Keratinocyte (primary cell): ENCODE results near the gene BTRC. TPM values are rescaled to one million over a fixed set of nuclear protein-coding genes. Genes with fewer than 3 reads are reported as not detected.

Source experiments
- DNase-seq: peaks from one replicate; pipeline ENCODE4 v3.0.0-alpha.2; 2011; ENCODE audit warnings: low read depth, missing footprints, low spot score
- FAIRE-seq: peaks from 2 replicates; lab custom pipeline; 2011; peaks lifted over from hg19 to GRCh38; lab: Jason Lieb, UNC
- H2AFZ ChIP-seq: 2 replicates; pipeline ENCODE4 v1.6.0; 2012; ENCODE audit warnings: low read length, control low read depth, inconsistent platforms; ENCODE audit not compliant: control insufficient read depth
- H3K27ac ChIP-seq: 2 replicates; pipeline ENCODE4 v1.5.1; 2011; ENCODE audit warnings: low read length; ENCODE audit not compliant: control insufficient read depth, insufficient read depth
- H3K27me3 ChIP-seq: 3 replicates; pipeline ENCODE4 v1.6.0; 2011; ENCODE audit warnings: low read length; ENCODE audit not compliant: control insufficient read depth, insufficient read depth; ENCODE audit errors: extremely low read depth
- H3K36me3 ChIP-seq, 2 experiments: 2 replicates in 1 of 2; 3 replicates in 1 of 2; pipeline ENCODE4 v1.5.1; 2011; ENCODE audit warnings: low read length in 2 of 2, mild to moderate bottlenecking in 1 of 2; ENCODE audit not compliant: control insufficient read depth in 2 of 2, insufficient read depth in 2 of 2; ENCODE audit errors: extremely low read depth in 1 of 2
- H3K4me1 ChIP-seq: 3 replicates; pipeline ENCODE4 v1.5.1; 2011; ENCODE audit warnings: low read length; ENCODE audit not compliant: control insufficient read depth, insufficient read depth; ENCODE audit errors: extremely low read depth
- H3K4me2 ChIP-seq: 3 replicates; pipeline ENCODE4 v1.6.0; 2011; ENCODE audit warnings: low read depth, low read length; ENCODE audit not compliant: control insufficient read depth, insufficient read depth; ENCODE audit errors: extremely low read depth
- H3K4me3 ChIP-seq, 3 experiments: fragments of 200-600 bp in 1 of 3; sonication (generic) in 1 of 3; 2 replicates in 2 of 3; 3 replicates in 1 of 3; pipeline ENCODE4 v1.5.1; 2011 to 2016; ENCODE audit warnings: low read length in 3 of 3, mild to moderate bottlenecking in 3 of 3, control low read depth in 2 of 3, inconsistent platforms in 1 of 3, low read depth in 1 of 3, mixed read lengths in 1 of 3, mixed run types in 1 of 3, moderate library complexity in 1 of 3; ENCODE audit not compliant: control insufficient read depth in 2 of 3, insufficient read depth in 2 of 3; ENCODE audit errors: extremely low read depth in 1 of 3
- H3K79me2 ChIP-seq: 2 replicates; pipeline ENCODE4 v1.6.0; 2012; ENCODE audit warnings: low read length; ENCODE audit not compliant: control insufficient read depth, insufficient read depth
- H3K9ac ChIP-seq: 3 replicates; pipeline ENCODE4 v1.6.0; 2011; ENCODE audit warnings: low read length; ENCODE audit not compliant: control insufficient read depth, insufficient read depth; ENCODE audit errors: extremely low read depth
- H3K9me1 ChIP-seq: 3 replicates; pipeline ENCODE4 v1.6.0; 2011; ENCODE audit warnings: low read length; ENCODE audit not compliant: control insufficient read depth, insufficient read depth; ENCODE audit errors: extremely low read depth
- H3K9me3 ChIP-seq: 2 replicates; pipeline ENCODE4 v1.5.1; 2012; ENCODE audit warnings: low read depth, low read length; ENCODE audit not compliant: control insufficient read depth
- H4K20me1 ChIP-seq: 3 replicates; pipeline ENCODE4 v1.6.0; 2011; ENCODE audit warnings: low read length; ENCODE audit not compliant: control insufficient read depth, insufficient read depth; ENCODE audit errors: extremely low read depth
- EZH2 ChIP-seq: IDR thresholded peaks from one replicate; pipeline ENCODE4 v1.6.1; 2012; ENCODE audit warnings: inconsistent platforms, mild to moderate bottlenecking, low read length, moderate library complexity
- dilution Hi-C: fragments of 300-500 bp; cut with MboI; formaldehyde crosslinking; loops from one replicate; pipeline ENCODE4 v1.7.0; 2020; ENCODE audit warnings: low sequenced_read_pairs; ENCODE audit not compliant: extremely low pct_ligation_motif_present
- polyA plus RNA-seq, 5 experiments: library from polyadenylated mRNA; depleted of rRNA in 3 of 5; stranded (reverse) in 3 of 5; stranded (forward) in 1 of 5; unstranded in 1 of 5; fragments of >200 nt; gene quantifications; 1 replicate in 1 of 5; 2 replicates in 3 of 5; 3 replicates in 1 of 5; pipeline versions ENCODE4 v1.2.1 to v1.2.3, GENCODE V29; 2011 to 2012; ENCODE audit warnings: missing spikeins in 2 of 5, low read depth in 1 of 5, low replicate concordance in 1 of 5
- TF ChIP-seq, protein P1 (sequence below), 3 experiments: IDR thresholded peaks in 1 of 3; conservative IDR thresholded peaks in 1 of 3; optimal IDR thresholded peaks in 1 of 3; 2 replicates in 2 of 3; 3 replicates in 1 of 3; pipeline versions ENCODE3 to v1.5.1; 2011; ENCODE audit warnings: low read length in 3 of 3, mild to moderate bottlenecking in 3 of 3, moderate library complexity in 2 of 3, control low read depth in 1 of 3, inconsistent platforms in 1 of 3; ENCODE audit not compliant: insufficient read depth in 2 of 3; ENCODE audit errors: extremely low read depth in 1 of 3

Gene BTRC
- polyA plus RNA-seq, 1 donor (not counting 4 experiments of a cell fraction or from before 2014, with no cell fraction given) = 21.7 TPM

DNA sequence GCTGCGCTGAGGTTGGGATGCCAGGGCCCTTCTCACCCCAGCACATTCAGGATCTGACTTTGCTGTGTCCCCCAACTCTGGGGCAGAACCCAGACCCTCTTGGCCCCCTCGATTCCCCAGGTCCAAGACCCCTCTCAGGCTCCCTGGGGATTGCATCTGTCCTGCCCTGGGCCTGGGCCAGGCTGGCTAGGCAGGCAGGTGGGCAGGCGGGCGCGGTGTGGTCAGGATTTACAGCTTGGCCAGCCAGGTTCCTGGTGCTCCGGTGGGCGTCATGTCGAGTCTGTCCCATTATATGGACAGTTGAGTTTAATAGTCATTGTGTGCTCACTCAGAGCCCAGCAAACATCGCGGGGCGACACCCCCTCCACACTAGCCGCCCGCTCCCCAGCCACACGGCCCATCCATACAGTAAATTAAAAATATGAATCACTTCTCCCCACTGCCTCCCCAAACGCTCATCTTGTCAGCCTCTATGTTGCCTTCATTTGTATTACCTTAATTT is 210.6 kb downstream of the BTRC start:
- Histone ChIP-seq H3K9me3 (no peaks in the 10 kb centered on the region), H3K79me2 (no peaks in the 10 kb centered on the region), H4K20me1 (no peaks in the 10 kb centered on the region), H3K27me3 (peaks cover 48% of the 10 kb centered on the region), H3K36me3 (no peaks in the 10 kb centered on the region), H3K4me1 (peaks cover 4% of the 10 kb centered on the region), H3K4me2 (no peak overlapping the region), H3K9ac (no peak overlapping the region), H2AFZ (no peak overlapping the region), H3K27ac (no peak overlapping the region), H3K9me1 (no peaks in the 10 kb centered on the region), H3K4me3 (no peak overlapping the region)
- dilution Hi-C loops = no loop called here
- no peak for TF ChIP-seq EZH2
- TF ChIP-seq, protein P1, sequence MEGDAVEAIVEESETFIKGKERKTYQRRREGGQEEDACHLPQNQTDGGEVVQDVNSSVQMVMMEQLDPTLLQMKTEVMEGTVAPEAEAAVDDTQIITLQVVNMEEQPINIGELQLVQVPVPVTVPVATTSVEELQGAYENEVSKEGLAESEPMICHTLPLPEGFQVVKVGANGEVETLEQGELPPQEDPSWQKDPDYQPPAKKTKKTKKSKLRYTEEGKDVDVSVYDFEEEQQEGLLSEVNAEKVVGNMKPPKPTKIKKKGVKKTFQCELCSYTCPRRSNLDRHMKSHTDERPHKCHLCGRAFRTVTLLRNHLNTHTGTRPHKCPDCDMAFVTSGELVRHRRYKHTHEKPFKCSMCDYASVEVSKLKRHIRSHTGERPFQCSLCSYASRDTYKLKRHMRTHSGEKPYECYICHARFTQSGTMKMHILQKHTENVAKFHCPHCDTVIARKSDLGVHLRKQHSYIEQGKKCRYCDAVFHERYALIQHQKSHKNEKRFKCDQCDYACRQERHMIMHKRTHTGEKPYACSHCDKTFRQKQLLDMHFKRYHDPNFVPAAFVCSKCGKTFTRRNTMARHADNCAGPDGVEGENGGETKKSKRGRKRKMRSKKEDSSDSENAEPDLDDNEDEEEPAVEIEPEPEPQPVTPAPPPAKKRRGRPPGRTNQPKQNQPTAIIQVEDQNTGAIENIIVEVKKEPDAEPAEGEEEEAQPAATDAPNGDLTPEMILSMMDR (optimal IDR thresholded peaks at IDR 0.05 in 1 of 3, IDR thresholded peaks at IDR 0.05 in 1 of 3, conservative IDR thresholded peaks at IDR 0.05 in 1 of 3; ENCODE audit: extremely low read depth in 1 of 3, insufficient read depth in 2 of 3, low read length in 3 of 3) = no peak
- DNase-seq (no peak), FAIRE-seq (no peak)

DNA sequence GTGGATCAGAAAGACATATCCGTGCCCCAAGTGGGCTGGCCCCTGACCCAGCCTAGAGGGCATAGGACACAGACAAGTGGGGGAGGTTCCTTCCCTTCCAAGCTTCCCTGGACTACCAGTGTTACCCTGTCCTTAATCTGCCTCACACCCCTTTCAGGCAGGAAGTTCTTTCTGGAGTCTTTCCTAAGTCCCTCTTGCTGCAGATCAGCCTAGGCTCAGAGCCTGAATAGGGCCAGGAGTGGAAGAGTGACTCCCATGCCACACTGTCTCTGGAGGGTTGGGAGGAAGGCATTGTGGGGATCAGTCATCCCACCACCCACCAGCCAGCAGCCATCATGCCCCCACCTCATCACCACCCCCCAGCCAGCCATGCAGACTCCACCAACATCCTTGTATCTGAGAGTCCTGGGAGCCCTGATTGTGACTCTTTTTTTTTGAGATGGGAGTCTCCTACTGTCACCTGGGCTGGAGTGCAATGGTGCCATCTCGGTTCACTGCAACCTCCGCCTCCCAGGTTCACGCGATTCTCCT is 211.5 kb downstream of the BTRC start:
- Histone ChIP-seq H3K27ac (no peak overlapping the region), H3K4me2 (no peak overlapping the region), H2AFZ (no peak overlapping the region), H3K79me2 (no peaks in the 10 kb centered on the region), H3K4me3 (no peak overlapping the region), H3K27me3 (peaks cover 51% of the 10 kb centered on the region), H3K9me1 (no peaks in the 10 kb centered on the region), H3K9me3 (no peaks in the 10 kb centered on the region), H3K36me3 (no peaks in the 10 kb centered on the region), H4K20me1 (no peaks in the 10 kb centered on the region), H3K9ac (no peak overlapping the region), H3K4me1 (peaks cover 10% of the 10 kb centered on the region)
- TF ChIP-seq EZH2 = no peak
- TF ChIP-seq, protein P1 (optimal IDR thresholded peaks at IDR 0.05 in 1 of 3, IDR thresholded peaks at IDR 0.05 in 1 of 3, conservative IDR thresholded peaks at IDR 0.05 in 1 of 3; ENCODE audit: extremely low read depth in 1 of 3, insufficient read depth in 2 of 3, low read length in 3 of 3) = no peak
- FAIRE-seq (no peak), DNase-seq (no peak)
- dilution Hi-C loops = no loop called here
